ENCODE data around the gene CORIN.
"Not testable (repeated sequence)": the region's sequence is repeated elsewhere in the genome, so short reads cannot be mapped to it uniquely, and the experiment has no call there.

Gene CORIN

DNA sequence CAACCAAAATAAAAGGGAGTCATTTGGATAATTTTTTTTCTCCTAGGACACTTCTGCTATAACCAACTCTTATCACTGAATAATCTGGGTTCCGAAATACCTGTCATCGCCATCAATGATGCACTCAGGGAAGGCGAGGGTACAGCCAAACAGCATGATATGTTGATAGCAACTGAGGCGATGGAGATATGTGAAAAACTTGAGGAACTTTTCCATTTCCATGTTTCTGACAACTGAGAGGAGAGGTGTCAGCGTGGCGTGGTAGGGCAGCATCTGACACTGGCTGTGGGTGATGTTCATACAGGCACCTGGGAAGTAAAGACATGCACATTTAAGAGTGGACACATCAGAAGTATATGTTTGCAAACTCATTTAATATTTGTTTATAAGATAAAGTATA, 74.6 kb downstream of the CORIN start:
- Histone ChIP-seq H3K27me3 (ENCODE audit: control insufficient read depth, insufficient read depth, low read length) (no peaks in the 10 kb centered on the region), H3K4me1 (ENCODE audit: control insufficient read depth, insufficient read depth, low read length) (no peaks in the 10 kb centered on the region), H3K4me2 (ENCODE audit: low read length) (no peak overlapping the region), H3K4me3 (ENCODE audit: low read length) (no peak overlapping the region), H3K9ac (ENCODE audit: low read depth, low read length) (no peak overlapping the region), H3K36me3 (ENCODE audit: insufficient read depth, low read length) (peaks cover 22% of the 10 kb centered on the region), H3K9me3 (replicated peaks; ENCODE audit: low read length) (no peaks in the 10 kb centered on the region)

DNA sequence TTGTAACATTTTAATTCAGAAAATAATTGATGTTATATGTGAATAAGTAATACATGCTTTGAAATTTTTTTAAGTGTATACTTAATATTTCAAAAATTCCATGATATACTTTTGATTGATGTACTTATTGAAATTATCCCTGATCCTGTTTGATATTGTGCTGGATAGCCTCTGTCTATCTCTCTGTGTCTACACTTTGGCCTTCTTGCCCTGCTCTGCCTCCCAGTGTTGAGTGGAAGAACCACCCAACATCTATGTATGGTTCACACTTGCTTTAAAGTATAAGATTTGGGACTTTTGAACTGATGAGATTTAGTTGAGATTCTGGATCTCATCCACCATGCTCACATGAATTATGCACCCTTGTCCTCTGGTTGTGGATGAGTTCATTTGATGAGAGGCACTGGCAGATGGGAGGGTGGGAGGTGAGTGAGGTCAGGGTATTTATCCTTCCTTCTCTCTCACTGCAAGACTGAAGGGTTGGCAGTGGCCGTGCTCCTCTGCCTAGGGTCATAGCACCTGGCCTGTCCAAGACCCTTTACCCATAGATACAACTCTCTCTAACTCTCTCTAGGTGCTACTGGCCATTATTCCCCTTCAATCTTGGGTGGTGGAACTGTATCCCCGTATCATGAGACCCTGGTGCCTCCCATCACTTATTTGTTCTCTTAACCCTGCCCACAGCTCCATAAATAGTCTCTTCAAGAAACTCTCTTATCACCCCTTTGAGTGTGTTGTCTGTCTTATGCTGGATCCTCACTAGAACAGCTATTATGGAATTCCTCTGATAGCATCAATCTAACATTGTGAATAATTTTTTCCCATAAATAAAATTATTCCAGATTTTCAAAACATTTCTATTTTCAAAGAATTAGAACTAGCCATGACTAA, 75.2 kb downstream of the CORIN start:
- Histone ChIP-seq H3K4me3 (ENCODE audit: low read length) (no peak overlapping the region), H3K36me3 (ENCODE audit: insufficient read depth, low read length) (peaks cover 24% of the 10 kb centered on the region), H3K9me3 (replicated peaks; ENCODE audit: low read length) (no peaks in the 10 kb centered on the region), H3K4me1 (ENCODE audit: control insufficient read depth, insufficient read depth, low read length) (no peaks in the 10 kb centered on the region), H3K4me2 (ENCODE audit: low read length) (no peak overlapping the region), H3K9ac (ENCODE audit: low read depth, low read length) (no peak overlapping the region), H3K27me3 (ENCODE audit: control insufficient read depth, insufficient read depth, low read length) (no peaks in the 10 kb centered on the region)

DNA sequence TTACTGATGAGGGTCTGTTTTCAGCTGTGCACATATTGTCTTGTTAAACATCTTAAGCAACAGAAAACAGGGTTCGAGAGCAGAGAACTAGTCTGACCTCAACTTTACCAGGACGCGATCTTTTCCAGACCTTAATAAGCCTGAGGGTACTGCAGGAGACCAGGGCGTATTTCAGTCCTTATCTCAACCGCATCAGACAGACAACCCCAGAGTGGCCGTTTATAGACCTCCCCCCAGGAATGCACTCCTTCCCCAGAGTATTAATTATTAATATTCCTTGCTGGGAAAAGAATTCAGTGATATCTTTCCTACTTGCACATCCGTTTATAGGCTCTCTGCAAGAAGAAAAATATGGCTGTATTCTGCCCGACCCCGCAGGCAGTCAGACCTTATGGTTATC, 84.6 kb downstream of the CORIN start:
- H3K4me1 ChIP-seq (ENCODE audit: control insufficient read depth, insufficient read depth, low read length); H3K36me3 ChIP-seq (ENCODE audit: insufficient read depth, low read length); H3K9me3 ChIP-seq (replicated peaks; ENCODE audit: low read length); H3K27me3 ChIP-seq (ENCODE audit: control insufficient read depth, insufficient read depth, low read length); H3K9ac ChIP-seq (ENCODE audit: low read depth, low read length); H3K4me3 ChIP-seq (ENCODE audit: low read length); H3K4me2 ChIP-seq (ENCODE audit: low read length): not testable (repeated sequence)

DNA sequence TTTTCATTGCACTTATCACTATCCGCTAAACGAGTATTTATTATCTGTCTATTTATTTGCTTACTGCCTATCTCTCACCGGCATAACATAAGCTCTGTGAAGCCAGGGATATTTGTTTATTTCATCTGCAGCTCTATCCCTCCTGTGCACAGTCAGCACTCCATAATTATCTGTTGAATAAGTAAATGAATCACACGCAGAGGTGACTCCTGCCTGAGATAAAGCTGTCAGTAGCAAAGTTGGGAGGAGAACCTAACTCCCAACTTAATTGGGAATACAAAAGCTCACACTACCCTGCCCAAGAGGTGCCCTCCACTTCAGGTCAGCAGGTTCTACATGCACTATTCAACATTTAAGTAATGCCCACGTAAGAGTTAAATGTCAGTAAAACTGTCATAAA, 85.7 kb downstream of the CORIN start:
- Histone ChIP-seq H3K9me3 (replicated peaks; ENCODE audit: low read length) (no peaks in the 10 kb centered on the region), H3K4me1 (ENCODE audit: control insufficient read depth, insufficient read depth, low read length) (peaks cover 3% of the 10 kb centered on the region), H3K36me3 (ENCODE audit: insufficient read depth, low read length) (no peaks in the 10 kb centered on the region), H3K9ac (ENCODE audit: low read depth, low read length) (no peak overlapping the region), H3K27me3 (ENCODE audit: control insufficient read depth, insufficient read depth, low read length) (no peaks in the 10 kb centered on the region), H3K4me2 (ENCODE audit: low read length) (no peak overlapping the region), H3K4me3 (ENCODE audit: low read length) (no peak overlapping the region)

DNA sequence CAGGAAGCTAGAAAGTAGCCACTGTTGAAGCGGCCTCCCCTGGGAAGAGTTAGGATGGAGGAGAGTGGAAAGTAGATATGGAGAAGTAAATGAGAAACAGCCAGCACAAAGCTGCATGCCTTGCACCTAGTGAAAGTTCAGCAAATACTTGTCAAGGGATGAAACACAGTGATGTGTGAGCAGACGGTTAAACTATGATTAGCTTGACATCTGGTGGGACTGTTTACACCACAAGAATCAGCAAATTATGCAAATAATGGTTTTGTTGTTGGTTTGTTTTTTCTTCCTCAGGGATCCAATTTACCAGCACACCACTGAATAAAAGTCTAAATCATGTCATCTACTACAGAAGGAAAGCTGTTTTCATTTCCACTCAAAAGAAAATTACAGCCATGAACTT, 87.1 kb downstream of the CORIN start:
- Histone ChIP-seq H3K36me3 (ENCODE audit: insufficient read depth, low read length) (no peaks in the 10 kb centered on the region), H3K4me3 (ENCODE audit: low read length) (no peak overlapping the region), H3K4me1 (ENCODE audit: control insufficient read depth, insufficient read depth, low read length) (peaks cover 7% of the 10 kb centered on the region), H3K27me3 (ENCODE audit: control insufficient read depth, insufficient read depth, low read length) (no peaks in the 10 kb centered on the region), H3K9ac (ENCODE audit: low read depth, low read length) (no peak overlapping the region), H3K9me3 (replicated peaks; ENCODE audit: low read length) (no peaks in the 10 kb centered on the region), H3K4me2 (ENCODE audit: low read length) (no peak overlapping the region)

DNA sequence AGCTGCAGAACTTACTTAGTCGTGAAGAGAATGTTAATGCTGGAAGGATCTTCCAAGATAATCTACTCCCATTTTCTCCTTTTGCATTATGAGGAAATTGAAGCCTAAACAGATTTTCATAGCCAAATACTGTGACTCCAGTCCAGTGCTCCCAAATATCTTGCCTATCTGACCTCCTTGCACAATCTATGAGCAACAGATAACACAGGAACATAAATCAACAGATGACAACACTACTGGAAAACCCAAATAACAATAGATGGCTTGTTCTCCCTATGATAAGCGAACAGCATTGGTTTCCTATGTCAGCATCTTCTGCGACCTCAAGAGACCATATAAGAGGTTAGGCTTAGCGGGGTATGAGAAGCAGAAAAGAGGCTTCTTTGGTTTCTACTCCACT, 88.0 kb downstream of the CORIN start:
- Histone ChIP-seq H3K4me2 (ENCODE audit: low read length) (no peak overlapping the region), H3K4me1 (ENCODE audit: control insufficient read depth, insufficient read depth, low read length) (peaks cover 7% of the 10 kb centered on the region), H3K9me3 (replicated peaks; ENCODE audit: low read length) (no peaks in the 10 kb centered on the region), H3K9ac (ENCODE audit: low read depth, low read length) (no peak overlapping the region), H3K4me3 (ENCODE audit: low read length) (no peak overlapping the region), H3K27me3 (ENCODE audit: control insufficient read depth, insufficient read depth, low read length) (no peaks in the 10 kb centered on the region), H3K36me3 (ENCODE audit: insufficient read depth, low read length) (no peaks in the 10 kb centered on the region)

DNA sequence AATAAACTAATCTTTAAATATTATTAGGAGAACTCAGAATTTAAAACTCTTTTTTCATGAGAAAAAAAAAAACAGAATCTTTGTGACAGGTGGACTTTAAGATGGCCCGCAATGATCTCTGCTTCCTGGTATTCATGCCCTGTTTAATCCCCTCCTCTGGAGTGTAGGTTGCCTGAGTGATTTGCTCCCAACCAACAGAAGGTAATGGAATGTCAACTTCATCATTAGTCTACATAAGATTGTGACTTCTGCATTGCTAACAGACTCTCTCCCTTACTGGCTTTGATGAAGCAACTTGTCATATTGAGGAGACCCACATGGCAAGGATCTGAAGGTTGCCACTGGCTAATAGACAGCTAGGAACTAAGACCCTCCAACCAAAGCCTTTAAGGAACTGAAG, 88.8 kb downstream of the CORIN start:
- Histone ChIP-seq H3K9ac (ENCODE audit: low read depth, low read length) (no peak overlapping the region), H3K9me3 (replicated peaks; ENCODE audit: low read length) (no peaks in the 10 kb centered on the region), H3K27me3 (ENCODE audit: control insufficient read depth, insufficient read depth, low read length) (no peaks in the 10 kb centered on the region), H3K36me3 (ENCODE audit: insufficient read depth, low read length) (peaks cover 4% of the 10 kb centered on the region), H3K4me1 (ENCODE audit: control insufficient read depth, insufficient read depth, low read length) (peaks cover 7% of the 10 kb centered on the region), H3K4me2 (ENCODE audit: low read length) (no peak overlapping the region), H3K4me3 (ENCODE audit: low read length) (no peak overlapping the region)

DNA sequence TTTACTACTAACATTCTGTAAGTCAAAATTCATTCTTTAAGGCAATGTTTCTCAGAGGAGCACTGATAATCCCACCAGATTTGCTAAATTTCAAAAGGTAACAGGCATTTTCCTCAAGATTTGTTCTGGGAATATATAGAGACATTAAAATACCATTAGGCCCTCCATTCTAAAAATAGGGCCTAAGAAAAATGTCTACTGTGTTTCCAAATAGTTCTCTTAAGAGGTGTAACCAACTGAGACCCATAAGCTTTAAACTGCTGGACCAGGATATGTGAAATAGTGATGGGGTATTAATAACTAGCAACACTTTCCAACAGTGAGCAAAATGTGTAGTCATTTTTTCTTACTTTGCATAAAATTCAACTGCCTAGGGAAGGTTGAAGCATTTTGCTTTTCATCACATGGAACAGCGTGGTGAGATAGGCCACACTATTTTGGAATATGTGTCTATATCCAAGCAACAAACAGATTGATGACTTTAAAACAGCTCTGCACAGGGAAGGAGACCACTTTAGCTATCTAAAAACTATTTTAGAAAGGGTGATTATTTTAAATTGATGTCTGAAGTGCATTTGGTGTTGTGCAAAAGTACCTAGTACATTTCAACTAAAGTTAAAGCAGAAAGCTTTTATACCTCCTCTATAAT, 89.9 kb downstream of the CORIN start:
- Histone ChIP-seq H3K4me1 (ENCODE audit: control insufficient read depth, insufficient read depth, low read length) (peaks cover 7% of the 10 kb centered on the region), H3K9me3 (replicated peaks; ENCODE audit: low read length) (no peaks in the 10 kb centered on the region), H3K36me3 (ENCODE audit: insufficient read depth, low read length) (peaks cover 10% of the 10 kb centered on the region), H3K4me2 (ENCODE audit: low read length) (no peak overlapping the region), H3K9ac (ENCODE audit: low read depth, low read length) (no peak overlapping the region), H3K27me3 (ENCODE audit: control insufficient read depth, insufficient read depth, low read length) (no peaks in the 10 kb centered on the region), H3K4me3 (ENCODE audit: low read length) (no peak overlapping the region)

DNA sequence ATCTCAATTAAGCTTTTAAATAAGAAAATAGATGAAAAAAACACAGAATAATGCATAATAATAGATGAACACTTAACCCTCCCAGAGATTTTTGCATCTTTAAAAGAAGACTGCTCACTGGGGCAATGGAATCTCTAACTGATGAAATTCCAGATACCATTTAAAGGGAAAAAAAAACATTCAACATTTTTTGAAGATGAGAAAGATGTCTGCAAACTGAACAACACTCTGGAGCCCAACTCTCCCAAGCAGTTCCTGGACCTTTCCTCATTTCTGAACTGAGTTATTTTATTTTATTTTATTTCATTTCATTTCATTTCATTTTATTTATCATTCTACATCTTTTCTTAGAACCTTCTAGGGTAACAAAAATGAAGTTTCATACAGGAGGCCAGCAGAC, 90.7 kb downstream of the CORIN start:
- no peaks in the 10 kb centered on the region for H3K27me3 ChIP-seq (ENCODE audit: control insufficient read depth, insufficient read depth, low read length)
- no peaks in the 10 kb centered on the region for H3K9me3 ChIP-seq (replicated peaks; ENCODE audit: low read length)

DNA sequence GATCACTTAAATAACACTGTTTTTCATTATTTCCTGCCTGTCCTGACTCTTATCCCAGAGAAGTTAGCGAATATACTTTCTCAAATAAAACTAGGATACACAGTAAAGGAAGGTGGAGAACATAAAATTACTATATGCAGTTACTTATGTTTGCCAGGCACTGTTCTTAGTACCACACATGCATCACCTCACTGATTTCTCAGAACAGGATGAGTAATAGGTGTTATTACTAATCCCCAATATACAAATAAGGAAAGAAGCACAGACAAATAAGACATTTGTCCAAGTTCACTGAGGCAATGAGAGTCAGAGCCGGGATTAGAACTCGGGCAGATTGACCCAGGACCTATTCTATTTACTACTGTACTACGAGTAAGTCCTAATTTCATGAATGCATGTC, 91.7 kb downstream of the CORIN start:
- Histone ChIP-seq H3K4me2 (ENCODE audit: low read length) (no peak overlapping the region), H3K36me3 (ENCODE audit: insufficient read depth, low read length) (peaks cover 10% of the 10 kb centered on the region), H3K4me3 (ENCODE audit: low read length) (no peak overlapping the region), H3K9ac (ENCODE audit: low read depth, low read length) (no peak overlapping the region), H3K27me3 (ENCODE audit: control insufficient read depth, insufficient read depth, low read length) (no peaks in the 10 kb centered on the region), H3K9me3 (replicated peaks; ENCODE audit: low read length) (no peaks in the 10 kb centered on the region), H3K4me1 (ENCODE audit: control insufficient read depth, insufficient read depth, low read length) (peaks cover 7% of the 10 kb centered on the region)

More for the DNA sequence above, 90.7 kb downstream of the CORIN start:
- Histone ChIP-seq H3K36me3 (ENCODE audit: insufficient read depth, low read length) (peaks cover 10% of the 10 kb centered on the region), H3K4me2 (ENCODE audit: low read length) (no peak overlapping the region), H3K9ac (ENCODE audit: low read depth, low read length) (no peak overlapping the region), H3K4me1 (ENCODE audit: control insufficient read depth, insufficient read depth, low read length) (peaks cover 7% of the 10 kb centered on the region), H3K4me3 (ENCODE audit: low read length) (no peak overlapping the region)

DNA sequence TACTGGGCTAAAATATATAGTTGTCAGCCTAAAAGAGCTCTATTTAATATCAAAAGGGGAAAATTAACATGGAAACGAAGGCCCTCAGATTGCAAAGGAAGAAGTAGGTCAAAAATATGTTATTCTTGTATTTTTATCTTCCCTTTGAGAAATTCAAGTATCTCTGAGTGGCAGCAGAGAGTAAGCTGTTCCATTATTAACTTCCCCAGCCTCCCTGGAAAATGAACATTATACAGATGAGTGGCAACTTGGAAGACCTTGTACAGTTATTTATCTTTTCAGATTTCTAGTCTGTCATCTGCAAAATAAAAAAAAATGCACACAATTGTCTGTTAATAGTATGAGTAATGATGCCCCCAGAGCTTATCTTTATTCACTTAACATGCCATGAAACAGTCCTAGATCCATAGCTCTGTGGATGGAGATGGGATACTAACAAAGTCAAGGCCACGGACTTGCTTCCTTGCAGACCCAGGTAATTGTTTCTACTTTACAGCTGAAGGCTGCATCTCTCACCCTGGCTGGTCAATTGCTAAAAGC, 93.0 kb downstream of the CORIN start:
- no peak overlapping the region for H3K9ac ChIP-seq (ENCODE audit: low read depth, low read length)
- H3K4me3 ChIP-seq (ENCODE audit: low read length): no peak overlapping the region
- no peak overlapping the region for H3K4me2 ChIP-seq (ENCODE audit: low read length)
- H3K27me3 ChIP-seq (ENCODE audit: control insufficient read depth, insufficient read depth, low read length): no peaks in the 10 kb centered on the region
- H3K36me3 ChIP-seq (ENCODE audit: insufficient read depth, low read length): peaks cover 13% of the 10 kb centered on the region
- no peaks in the 10 kb centered on the region for H3K9me3 ChIP-seq (replicated peaks; ENCODE audit: low read length)
- H3K4me1 ChIP-seq (ENCODE audit: control insufficient read depth, insufficient read depth, low read length): peaks cover 7% of the 10 kb centered on the region
